GM18909 (cell line): ENCODE data around the gene TMEM38A.

Experiments used
- ATAC-seq: cut with Tn5 transposase; IDR thresholded peaks from one replicate; pipeline ENCODE4 v1.9.1; 2021; ENCODE audit warnings: mild to moderate bottlenecking; ENCODE audit not compliant: unreplicated experiment, poor library complexity

Gene TMEM38A

GRCh38 chr19:16660763-16661479 lies at the start of gene TMEM38A:
TMEM38A (plus strand) TSS chr19:16661139; CDS start chr19:16661218, 79 bp downstream.
- peak; percentile 18 for ATAC-seq

DNA sequence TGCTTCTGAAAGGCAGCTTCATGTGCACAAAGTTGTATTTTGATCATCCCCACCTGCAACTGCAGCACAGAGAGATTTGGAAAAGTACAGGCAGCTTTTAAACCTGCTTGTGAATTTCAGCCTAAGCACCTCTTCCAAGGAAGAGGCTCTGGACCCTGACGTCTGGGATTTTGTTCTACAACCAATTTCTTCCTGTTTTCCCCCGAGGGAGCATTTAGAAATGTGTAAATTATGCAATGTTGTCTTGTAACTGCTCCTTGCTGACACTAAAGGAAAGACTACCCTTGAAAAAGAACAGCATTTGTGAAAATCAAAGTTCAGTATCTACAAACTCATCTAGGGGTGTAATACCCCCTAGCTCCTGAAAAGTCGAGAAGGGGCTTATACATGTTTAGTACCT lies 48.3 kb upstream of the TMEM38A start:
- no peak for ATAC-seq

- no peak for ATAC-seq
Observed at GRCh38 chr19:16613841-16614240, 47.1 kb upstream of the TMEM38A start.

GRCh38 chr19:16614941-16615340 lies 46.0 kb upstream of the TMEM38A start:
- no peak for ATAC-seq

GRCh38 chr19:16615808-16616207 lies 45.1 kb upstream of the TMEM38A start:
- ATAC-seq: no peak

DNA sequence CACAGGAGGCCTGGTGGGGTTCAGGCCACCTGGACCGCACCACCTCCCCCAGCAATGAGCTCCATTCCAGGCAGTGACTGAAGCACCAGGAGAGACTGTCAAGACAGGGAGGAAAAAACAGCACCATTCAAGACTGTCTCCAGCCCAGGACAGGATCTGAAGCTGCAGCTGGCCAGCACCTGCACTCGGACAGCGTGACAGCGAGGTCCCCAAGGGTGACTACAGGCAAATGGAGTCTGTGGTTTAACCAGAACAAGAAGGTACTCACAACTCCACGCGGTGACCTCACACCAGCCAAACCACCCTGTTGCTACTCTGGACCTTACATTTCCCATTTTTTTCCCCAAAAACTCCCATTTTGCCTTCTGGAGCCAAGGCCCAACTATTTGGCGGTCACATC lies 42.7 kb upstream of the TMEM38A start:
- no peak for ATAC-seq

DNA sequence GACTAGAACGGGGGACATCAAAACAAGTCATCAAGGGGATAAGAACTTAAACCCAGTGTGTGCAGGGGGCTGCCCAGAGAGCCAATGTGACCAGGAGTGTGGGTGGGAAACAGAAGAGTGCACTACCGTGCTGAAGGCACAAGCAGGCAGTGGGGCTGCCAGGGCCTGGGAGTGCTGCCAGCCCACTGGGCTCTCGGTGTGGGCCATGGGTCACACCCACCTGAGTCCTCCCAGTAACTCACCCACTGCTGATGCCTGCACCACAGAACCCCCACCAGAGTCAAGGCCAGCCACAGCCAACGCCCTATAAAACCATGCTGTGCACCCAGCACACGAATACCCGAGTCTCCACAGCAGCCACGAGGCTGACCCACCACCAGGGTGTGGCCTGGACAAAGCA lies 41.5 kb upstream of the TMEM38A start:
- no peak for ATAC-seq

DNA sequence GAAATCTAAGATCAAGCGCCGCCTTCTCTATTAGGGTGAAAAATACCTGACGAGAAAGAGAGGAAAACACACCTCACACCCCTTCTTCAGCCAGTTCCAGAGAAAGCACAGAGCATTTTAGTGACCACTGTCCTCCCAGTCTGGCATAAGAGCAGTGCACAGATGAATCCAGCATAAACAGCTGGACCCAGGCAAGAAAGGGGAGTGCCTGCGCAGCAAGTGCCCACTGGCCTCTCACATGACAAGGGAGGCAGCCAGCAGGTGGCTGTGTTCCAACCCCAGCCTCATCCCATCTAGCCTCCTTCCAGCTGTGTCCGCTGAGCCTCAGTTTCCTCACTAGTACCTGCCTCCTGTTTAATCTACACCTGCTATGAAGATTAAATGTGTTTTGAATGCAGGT lies 40.9 kb upstream of the TMEM38A start:
- no peak for ATAC-seq

- no peak for ATAC-seq
Observed at GRCh38 chr19:16620584-16620983, 40.4 kb upstream of the TMEM38A start.

DNA sequence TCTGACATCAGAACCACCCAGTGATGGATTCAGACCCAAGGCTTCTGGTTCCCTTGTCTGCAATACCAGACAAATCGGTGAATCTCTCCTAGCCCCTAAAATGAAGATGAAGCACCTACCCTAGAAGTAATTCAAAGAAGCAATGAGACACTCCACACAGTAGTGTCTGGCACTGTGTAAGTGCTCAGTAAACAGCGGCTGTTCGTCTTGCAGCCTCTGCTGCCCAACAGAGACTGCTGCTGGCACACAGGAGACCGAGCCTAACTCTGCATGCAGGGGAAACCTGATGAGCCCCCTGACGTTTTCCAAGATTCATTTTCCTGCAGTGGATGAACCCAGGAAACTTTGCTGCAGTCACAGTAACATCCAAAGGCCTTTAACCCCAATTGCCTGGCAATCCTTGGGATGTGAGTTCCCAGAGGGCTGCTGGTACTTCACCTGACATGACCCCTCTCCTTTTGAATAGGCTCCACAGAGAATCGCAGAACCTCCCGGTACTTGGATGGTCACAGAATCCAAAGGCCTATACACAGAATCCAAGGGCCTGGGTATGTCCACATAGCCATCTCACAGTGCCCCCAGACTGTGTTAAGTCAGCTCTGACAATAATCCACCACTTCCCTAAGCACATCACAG lies 39.7 kb upstream of the TMEM38A start:
- no peak for ATAC-seq

GRCh38 chr19:16623066-16623465 lies 37.9 kb upstream of the TMEM38A start:
- no peak for ATAC-seq

GRCh38 chr19:16623576-16623975 lies 37.4 kb upstream of the TMEM38A start:
- no peak for ATAC-seq

DNA sequence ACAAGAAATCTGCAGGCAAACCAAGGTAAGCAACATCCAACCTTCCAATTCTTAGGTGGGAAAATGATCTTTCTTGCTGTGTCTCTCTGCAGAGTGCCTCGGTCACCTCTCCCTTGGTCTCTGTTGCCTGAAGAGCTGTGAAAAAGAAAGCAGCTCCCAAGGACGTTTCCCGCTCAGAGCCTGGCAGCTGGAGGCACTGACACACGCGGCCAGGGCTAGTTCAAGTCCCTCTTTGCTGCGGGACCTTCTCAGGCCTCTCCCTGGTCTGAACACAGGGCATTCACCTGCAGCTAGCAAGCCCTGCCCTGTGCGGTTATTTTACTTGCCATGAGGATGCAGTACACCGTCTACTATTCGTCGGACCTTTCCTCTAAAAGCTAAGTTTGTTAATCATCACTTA lies 36.7 kb upstream of the TMEM38A start:
- ATAC-seq: no peak

- no peak for ATAC-seq
Observed at GRCh38 chr19:16625163-16625958, 35.6 kb upstream of the TMEM38A start.

GRCh38 chr19:16626796-16627192 lies 34.1 kb upstream of the TMEM38A start:
- ATAC-seq: no peak

- ATAC-seq: no peak
Observed at GRCh38 chr19:16627193-16627927, 33.6 kb upstream of the TMEM38A start.

DNA sequence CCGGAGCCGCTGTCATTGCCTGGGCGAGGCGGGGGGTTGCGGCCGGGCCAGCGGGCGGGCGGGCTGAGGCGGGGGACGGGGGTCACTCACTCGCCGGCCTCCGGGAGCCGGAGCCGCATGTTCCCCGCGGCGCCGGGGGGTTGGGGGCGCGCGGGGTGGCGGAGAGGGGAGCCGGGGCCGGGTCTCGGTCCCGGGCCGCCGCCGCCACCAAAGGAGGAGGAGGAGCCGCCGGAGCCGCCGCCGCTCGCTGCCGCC lies 33.1 kb upstream of the TMEM38A start:
- no peak for ATAC-seq

- ATAC-seq: peak; percentile 85
Observed at GRCh38 chr19:16628183-16628983, 32.6 kb upstream of the TMEM38A start, which contains the start of gene MED26. MED26 (minus strand) TSS chr19:16628204; CDS start chr19:16627943, 261 bp downstream.

DNA sequence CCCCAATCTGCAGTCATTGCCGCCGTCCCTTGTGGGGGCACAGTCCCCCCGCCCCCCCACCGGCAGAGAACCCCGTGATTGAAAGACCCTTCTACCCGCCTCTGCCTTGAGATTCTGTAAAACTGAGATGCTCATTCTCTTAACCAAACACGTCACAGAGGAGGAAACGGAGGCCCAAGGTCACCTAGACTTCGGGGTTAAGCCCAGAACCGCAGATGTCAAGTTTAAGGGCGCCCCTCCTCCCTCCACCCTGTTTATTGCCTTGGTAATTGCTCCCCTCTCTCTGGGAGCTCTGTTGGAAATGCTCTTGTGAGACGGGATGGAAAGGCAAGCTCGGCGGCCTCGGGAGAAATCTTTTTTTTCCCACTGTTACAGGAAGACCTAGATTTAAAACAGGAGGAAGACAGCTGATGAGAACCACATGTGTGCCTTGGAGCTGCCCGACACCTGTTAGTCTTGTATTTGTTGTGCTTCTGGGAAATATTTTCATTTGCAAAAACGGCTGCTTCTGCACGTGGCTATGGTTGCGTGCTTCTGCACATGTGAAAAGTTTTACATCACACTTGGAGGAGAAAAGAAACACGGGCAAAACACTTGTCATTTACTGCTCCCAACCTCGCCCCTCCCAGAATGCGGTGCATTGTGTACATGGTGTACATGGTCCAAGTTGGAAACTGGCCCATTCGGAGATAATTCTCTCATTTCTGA lies 31.8 kb upstream of the TMEM38A start:
- ATAC-seq: no peak
